GM18858 (cell line): ENCODE data around the gene ITGA11.

Source experiments
- ATAC-seq: cut with Tn5 transposase; IDR thresholded peaks from one replicate; pipeline ENCODE4 v1.9.1; 2021; ENCODE audit not compliant: unreplicated experiment

ITGA11 gene

GRCh38 chr15:68354923-68355322 is 77.0 kb downstream of the ITGA11 start:
- ATAC-seq = no peak

GRCh38 chr15:68354268-68354667 is 77.7 kb downstream of the ITGA11 start:
- ATAC-seq = no peak

- no peak for ATAC-seq
Observed at GRCh38 chr15:68353421-68354135, 78.4 kb downstream of the ITGA11 start.

- ATAC-seq = no peak
Observed at GRCh38 chr15:68352401-68353062, 79.4 kb downstream of the ITGA11 start.

- ATAC-seq = no peak
Observed at GRCh38 chr15:68349151-68349550, 82.8 kb downstream of the ITGA11 start.

GRCh38 chr15:68348606-68349005 is 83.4 kb downstream of the ITGA11 start:
- ATAC-seq = no peak

DNA sequence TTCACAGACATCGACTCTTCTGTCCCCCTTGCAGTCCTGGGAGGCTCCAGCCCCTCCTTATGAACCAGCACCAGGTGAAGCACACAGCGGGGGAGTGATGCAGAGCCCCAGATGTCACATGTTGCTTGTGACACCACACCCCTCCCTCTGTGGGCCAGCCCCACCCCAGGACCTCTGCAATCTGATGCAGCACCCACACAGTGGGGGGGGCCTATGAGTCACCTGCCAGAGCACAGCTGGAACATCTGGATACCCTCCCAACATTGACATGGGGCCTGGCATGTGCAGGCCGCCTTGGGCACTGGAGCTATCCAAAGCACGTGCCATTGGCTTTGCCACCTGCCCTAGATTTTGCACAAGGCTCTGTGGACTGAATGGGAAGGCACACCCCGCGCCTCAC is 83.9 kb downstream of the ITGA11 start:
- no peak for ATAC-seq

DNA sequence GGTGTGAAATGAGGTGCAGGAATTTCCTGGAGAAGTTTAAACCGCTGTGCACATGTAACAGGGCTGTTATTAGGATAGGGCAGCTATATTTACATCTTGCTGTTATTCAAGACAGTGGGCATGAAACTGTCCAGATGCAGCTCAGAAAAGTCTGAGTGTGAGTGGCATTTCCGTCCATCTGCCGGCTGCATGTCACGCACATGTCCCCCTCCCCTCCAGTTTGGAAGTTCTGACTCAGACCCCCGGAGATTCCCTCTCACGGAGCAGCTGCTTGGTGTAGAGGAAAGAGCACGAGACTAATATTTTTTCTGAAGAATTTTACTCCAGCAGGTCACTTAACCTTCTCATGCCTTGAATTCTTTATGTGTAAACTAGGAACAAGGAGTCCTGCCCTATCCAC is 84.6 kb downstream of the ITGA11 start:
- no peak for ATAC-seq

DNA sequence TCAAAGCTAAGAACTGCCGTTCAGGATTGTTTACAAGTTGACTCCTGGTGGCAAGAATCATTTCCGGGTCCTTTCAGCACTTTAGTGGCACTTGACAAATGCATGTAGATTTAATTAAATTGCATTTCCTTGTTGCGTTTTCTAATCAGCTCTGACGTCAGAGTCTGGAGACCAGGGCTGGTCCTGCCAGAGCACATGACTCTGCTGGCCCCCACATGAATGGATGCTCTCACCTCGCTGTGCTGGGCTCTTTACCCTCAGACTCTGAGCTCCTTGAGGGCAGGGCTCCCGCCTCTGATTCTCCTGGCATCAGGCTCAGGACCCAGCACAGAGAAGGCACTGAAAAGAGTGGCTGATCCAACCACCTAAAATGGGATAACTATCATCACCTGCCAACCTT is 85.0 kb downstream of the ITGA11 start:
- ATAC-seq = no peak

DNA sequence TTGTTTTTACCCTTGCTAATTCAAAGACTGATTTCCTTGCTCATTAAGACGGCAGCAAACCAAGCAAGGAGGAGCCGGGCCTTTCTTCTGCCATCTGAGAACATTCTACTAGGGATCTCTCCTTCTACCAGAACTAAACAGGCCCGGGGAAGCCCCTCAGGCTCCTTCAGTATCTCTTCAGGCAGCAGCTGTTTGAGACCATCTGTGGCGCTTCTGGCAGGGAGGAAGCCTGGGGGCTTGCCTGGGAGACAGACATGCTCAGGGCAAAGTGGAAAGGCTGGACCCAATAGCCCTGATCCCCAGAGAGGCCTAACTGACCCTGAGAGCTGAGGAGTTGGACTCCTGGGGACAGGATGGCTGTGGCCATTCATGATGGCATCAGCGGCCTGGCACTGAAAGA is 86.5 kb downstream of the ITGA11 start:
- ATAC-seq = no peak

DNA sequence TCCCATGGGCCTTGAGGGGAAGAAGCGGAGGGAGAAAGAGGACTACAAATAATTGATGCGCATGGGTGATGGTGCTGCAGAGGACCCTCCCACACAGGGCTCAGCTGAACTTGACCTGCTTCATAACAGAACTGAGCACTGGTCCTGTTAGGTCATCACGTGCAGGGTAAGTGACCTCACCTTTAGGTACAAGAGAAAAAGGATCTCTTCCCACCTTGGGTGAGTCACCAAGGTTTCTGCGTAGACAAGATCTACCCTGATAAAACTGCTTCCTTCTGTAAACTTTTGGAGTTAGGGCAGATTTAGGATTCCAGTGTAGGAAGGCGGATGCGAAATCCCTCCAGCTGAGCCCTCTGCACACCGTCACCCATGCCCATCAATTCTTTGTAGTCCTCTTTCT is 87.4 kb downstream of the ITGA11 start:
- ATAC-seq = no peak

- ATAC-seq = no peak
Observed at GRCh38 chr15:68343579-68344225, 88.3 kb downstream of the ITGA11 start.

- ATAC-seq = no peak
Observed at GRCh38 chr15:68341760-68342725, 89.9 kb downstream of the ITGA11 start.

DNA sequence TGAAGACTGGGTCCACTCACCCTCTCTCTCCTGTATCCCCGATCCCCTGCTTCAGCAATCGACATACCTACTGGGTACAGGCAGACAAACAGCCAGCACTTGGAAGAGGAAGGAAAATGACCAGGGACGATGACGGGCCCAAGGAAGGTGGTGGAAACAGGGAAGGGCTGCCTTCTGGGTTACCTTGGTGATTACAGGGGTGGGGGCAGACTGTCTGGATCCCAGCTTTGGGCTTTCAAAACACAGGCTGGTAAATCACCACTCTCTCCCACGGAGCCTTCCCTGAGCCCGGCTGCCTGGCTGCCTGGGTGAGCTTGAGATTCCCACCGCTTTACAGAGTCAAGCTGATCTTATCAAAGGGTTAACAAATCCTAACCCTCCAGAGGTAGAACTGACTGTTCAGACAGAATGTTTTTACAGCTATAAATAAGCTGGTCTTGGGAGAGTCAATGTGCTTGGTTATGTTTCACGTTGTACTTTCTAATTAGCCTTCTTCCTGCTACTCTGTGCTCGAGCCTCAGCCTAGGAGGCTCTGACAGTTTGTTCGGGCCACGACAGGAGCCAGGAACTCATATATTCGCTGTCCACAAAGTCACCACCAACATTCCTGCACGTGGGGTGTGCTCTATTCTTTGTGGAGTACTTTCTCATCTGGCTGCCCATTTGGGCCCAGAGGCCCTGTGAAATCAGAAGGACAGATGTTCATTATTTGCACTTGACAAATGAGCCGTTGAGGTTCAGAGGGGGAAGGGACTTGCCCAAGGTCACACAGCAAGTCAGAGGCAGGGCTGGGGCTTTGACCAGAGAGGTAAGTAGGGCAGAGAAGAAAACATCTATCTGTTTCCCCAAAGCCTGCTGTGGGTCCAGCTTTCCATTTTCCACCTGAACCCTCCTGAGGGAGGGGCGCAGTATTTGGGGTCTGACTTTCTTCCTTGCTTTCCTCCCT is 91.0 kb downstream of the ITGA11 start:
- ATAC-seq = no peak

GRCh38 chr15:68339481-68339880 is 92.5 kb downstream of the ITGA11 start:
- no peak for ATAC-seq

DNA sequence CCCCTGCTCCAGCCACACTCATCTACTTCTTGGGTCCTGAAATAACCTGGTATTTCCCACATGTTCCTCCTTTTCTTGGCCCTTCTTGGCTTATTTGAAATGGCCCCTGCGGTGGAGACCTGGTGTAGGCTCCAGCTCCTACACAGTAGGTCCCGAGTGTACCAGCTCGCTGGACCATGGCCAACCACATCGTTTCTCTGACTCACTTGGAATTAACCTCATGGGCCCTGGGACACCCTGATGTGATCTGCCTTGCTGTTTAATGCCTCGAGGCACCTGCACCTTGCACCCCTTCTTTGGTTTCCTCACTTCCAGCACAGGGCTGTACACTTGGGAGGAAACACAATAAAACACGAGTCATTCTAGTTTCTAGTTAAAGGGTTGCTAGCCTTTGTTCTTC is 94.1 kb downstream of the ITGA11 start:
- ATAC-seq = no peak

GRCh38 chr15:68336516-68336915 is 95.4 kb downstream of the ITGA11 start:
- no peak for ATAC-seq

DNA sequence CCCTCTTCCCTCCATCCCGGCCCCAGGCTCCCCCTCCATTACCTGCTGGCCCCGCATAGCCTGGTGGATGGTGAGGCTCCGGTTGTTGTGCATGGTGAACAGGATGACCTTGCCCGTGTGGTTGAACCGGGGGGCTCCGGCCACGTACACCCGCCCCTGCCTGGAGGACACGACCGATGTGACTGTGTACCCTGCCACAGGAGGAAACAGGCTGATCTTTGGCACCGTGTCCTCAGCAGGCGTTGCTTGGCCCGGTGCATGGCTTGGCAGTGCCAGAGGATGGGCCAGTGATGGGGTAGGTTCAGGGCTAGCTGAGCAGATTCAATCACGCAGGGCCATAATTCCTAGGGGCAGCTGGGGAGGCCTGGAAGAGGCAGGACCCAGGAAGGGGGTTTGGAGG is 96.3 kb downstream of the ITGA11 start:
- ATAC-seq = no peak

DNA sequence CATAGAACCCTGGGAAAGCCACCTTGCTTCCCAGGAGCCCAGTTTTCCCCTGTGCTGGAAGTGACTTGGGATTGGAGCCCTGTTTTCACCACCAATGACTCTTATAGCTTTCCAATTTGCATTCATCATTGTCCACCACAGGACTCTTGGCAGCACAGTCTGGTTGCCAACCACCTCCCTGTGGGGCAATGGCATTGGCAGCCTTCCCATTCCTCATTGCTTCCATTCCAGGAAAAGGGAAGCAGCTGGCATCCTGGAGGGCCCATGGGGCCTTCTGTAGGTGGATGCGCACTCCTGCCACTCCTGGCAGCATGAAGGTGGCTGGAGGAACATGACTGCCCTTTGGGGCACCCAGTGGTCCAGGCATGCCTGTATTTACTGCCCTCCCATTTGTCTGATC is 96.7 kb downstream of the ITGA11 start:
- ATAC-seq = no peak

DNA sequence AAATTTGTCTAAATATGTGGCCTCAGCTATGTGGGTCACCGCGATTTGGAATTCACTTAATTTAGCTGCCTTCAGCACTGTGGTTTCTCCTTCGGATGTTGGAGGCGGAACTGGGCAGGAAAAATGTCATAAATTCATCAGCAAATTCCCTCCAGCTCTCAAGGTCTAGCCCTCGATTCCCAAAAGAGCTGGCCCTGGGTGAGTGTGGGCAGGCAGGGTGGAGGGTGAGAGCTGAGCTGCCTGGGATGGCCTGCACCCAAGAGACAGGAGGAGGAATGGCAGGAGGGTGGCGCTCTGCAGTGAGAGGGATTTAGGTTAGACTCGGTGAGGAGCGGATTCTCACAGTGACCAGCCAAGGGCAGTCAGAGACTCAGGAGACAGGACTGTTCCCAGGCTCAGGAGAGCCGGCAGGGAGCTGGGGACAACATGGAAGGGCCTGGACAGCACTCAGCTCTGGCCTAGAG is 97.3 kb downstream of the ITGA11 start:
- no peak for ATAC-seq
